ENCODE results near the gene STXBP5L. TPM values are rescaled to one million over a fixed set of nuclear protein-coding genes. Genes with fewer than 3 reads are reported as not detected.
"Not testable (repeated sequence)": the region's sequence is repeated elsewhere in the genome, so short reads cannot be mapped to it uniquely, and the experiment has no call there.

STXBP5L gene
- total RNA-seq: not detected

GRCh38 chr3:120908030-120908794 lies at the start of gene STXBP5L:
Gene STXBP5L, plus strand, starts transcription at chr3:120908205. Its CDS starts 1,374 bp downstream, at chr3:120909579.
- ChIA-PET POLR2A (no interaction called here), CTCF (no interaction called here)

GRCh38 chr3:120858521-120858920 lies 49.5 kb upstream of the STXBP5L start:
- ChIA-PET CTCF (interaction anchor here (1.2 kb wide), 1 partner anchor 299 kb away, joined by 3 read pairs; no protein-coding TSS in a partner anchor), POLR2A (no interaction called here)

- ChIA-PET POLR2A (no interaction called here), CTCF (no interaction called here)
These were observed 43.5 kb upstream of the STXBP5L start for GRCh38 chr3:120864541-120864940.

- CTCF ChIA-PET: no interaction called here
- POLR2A ChIA-PET: no interaction called here
These were observed 32.5 kb upstream of the STXBP5L start for GRCh38 chr3:120875507-120875906.

GRCh38 chr3:120875989-120876388 lies 32.0 kb upstream of the STXBP5L start:
- POLR2A ChIA-PET: no interaction called here
- CTCF ChIA-PET: no interaction called here

GRCh38 chr3:120879411-120879810 lies 28.6 kb upstream of the STXBP5L start:
- POLR2A ChIA-PET: no interaction called here
- CTCF ChIA-PET: no interaction called here

- POLR2A ChIA-PET: no interaction called here
- CTCF ChIA-PET: no interaction called here
These were observed 15.1 kb upstream of the STXBP5L start for GRCh38 chr3:120892921-120893320.

GRCh38 chr3:120894316-120895057 lies 13.5 kb upstream of the STXBP5L start:
- CTCF ChIA-PET: no interaction called here
- POLR2A ChIA-PET: no interaction called here

- POLR2A ChIA-PET: not testable (repeated sequence)
These were observed 6.3 kb upstream of the STXBP5L start for GRCh38 chr3:120901716-120902115.

GRCh38 chr3:120903221-120903620 lies 4.8 kb upstream of the STXBP5L start:
- POLR2A ChIA-PET: no interaction called here
- CTCF ChIA-PET: no interaction called here

More at GRCh38 chr3:120901716-120902115, 6.3 kb upstream of the STXBP5L start:
- CTCF ChIA-PET: not testable (repeated sequence)

- ChIA-PET CTCF (no interaction called here), POLR2A (no interaction called here)
These were observed 361 bp upstream of the STXBP5L start for GRCh38 chr3:120907659-120908029.

GRCh38 chr3:120908795-120909601 lies 993 bp downstream of the STXBP5L start:
- ChIA-PET POLR2A (no interaction called here), CTCF (no interaction called here)

- CTCF ChIA-PET: no interaction called here
These were observed 1.5 kb downstream of the STXBP5L start for GRCh38 chr3:120909602-120909878.

GRCh38 chr3:120926146-120926545 lies 18.1 kb downstream of the STXBP5L start:
- POLR2A ChIA-PET: no interaction called here
- CTCF ChIA-PET: no interaction called here

More at GRCh38 chr3:120909602-120909878, 1.5 kb downstream of the STXBP5L start:
- POLR2A ChIA-PET: no interaction called here

GRCh38 chr3:120928991-120929390 lies 21.0 kb downstream of the STXBP5L start:
- CTCF ChIA-PET: no interaction called here
- POLR2A ChIA-PET: no interaction called here

- CTCF ChIA-PET: no interaction called here
- POLR2A ChIA-PET: no interaction called here
These were observed 23.6 kb downstream of the STXBP5L start for GRCh38 chr3:120931593-120931992.

GRCh38 chr3:120956143-120956542 lies 48.1 kb downstream of the STXBP5L start:
- POLR2A ChIA-PET: no interaction called here
- CTCF ChIA-PET: no interaction called here

- ChIA-PET CTCF (interaction anchor here (0.9 kb wide), 1 partner anchor 15 kb away, joined by 3 read pairs; no protein-coding TSS in a partner anchor), POLR2A (no interaction called here)
These were observed 74.8 kb downstream of the STXBP5L start for GRCh38 chr3:120982608-120983320.

GRCh38 chr3:120983321-120983665 lies 75.3 kb downstream of the STXBP5L start:
- ChIA-PET POLR2A (no interaction called here), CTCF (no interaction called here)

- CTCF ChIA-PET: interaction anchor here (0.6 kb wide), 1 partner anchor 64 kb away, joined by 3 read pairs; no protein-coding TSS in a partner anchor
These were observed 75.8 kb downstream of the STXBP5L start for GRCh38 chr3:120983841-120984240.

More at GRCh38 chr3:120983841-120984240, 75.8 kb downstream of the STXBP5L start:
- POLR2A ChIA-PET: no interaction called here
